Skeletal muscle tissue (tissue), 4 donors: ENCODE results near the gene WHRN. TPM values are rescaled to one million over a fixed set of nuclear protein-coding genes. Genes with fewer than 3 reads are reported as not detected.

Experiments
- H3K27ac ChIP-seq: one replicate; pipeline ENCODE4 v1.7.0; 2013; ENCODE audit warnings: mild to moderate bottlenecking, low read depth, low read length, inconsistent platforms
- H3K27me3 ChIP-seq, 3 donors: one replicate each; pipeline ENCODE4 v1.7.0; 2013; ENCODE audit warnings: low read length in 3 of 3; ENCODE audit not compliant: control insufficient read depth in 3 of 3, insufficient read depth in 3 of 3
- H3K36me3 ChIP-seq, 3 donors: one replicate each; pipeline ENCODE4 v1.7.0; 2013; ENCODE audit warnings: low read length in 3 of 3; ENCODE audit not compliant: control insufficient read depth in 3 of 3, insufficient read depth in 3 of 3
- H3K4me1 ChIP-seq, 3 donors: one replicate each; pipeline ENCODE4 v1.7.0; 2013; ENCODE audit warnings: low read length in 3 of 3, mild to moderate bottlenecking in 3 of 3; ENCODE audit not compliant: control insufficient read depth in 3 of 3, insufficient read depth in 3 of 3
- H3K4me3 ChIP-seq, 3 donors: one replicate each; pipeline ENCODE4 v1.7.0; 2013; ENCODE audit warnings: low read length in 3 of 3
- H3K9ac ChIP-seq, 3 donors: one replicate each; pipeline ENCODE4 v1.7.0; 2013; ENCODE audit warnings: low read length in 3 of 3, mild to moderate bottlenecking in 3 of 3, moderate library complexity in 2 of 3, low read depth in 1 of 3
- H3K9me3 ChIP-seq, 3 donors: one replicate each; pipeline ENCODE4 v1.7.0; 2013; ENCODE audit warnings: low read length in 3 of 3; ENCODE audit not compliant: control insufficient read depth in 3 of 3
- total RNA-seq: library from RNA; depleted of rRNA; stranded (reverse); fragments of >200 nt; gene quantifications from one replicate; pipeline ENCODE4 v1.2.3, GENCODE V29; 2014
- donor health status: Osteomylitis.

WHRN gene
- total RNA-seq, 1 donor from 2014 or later = 0.52 TPM

- Histone ChIP-seq H3K27me3 (no peaks in the 10 kb centered on the region), H3K9ac (no peak overlapping the region), H3K4me3 (no peak overlapping the region), H3K9me3 (no peaks in the 10 kb centered on the region), H3K36me3 (no peaks in the 10 kb centered on the region), H3K27ac (peak overlapping the region; percentile 19), H3K4me1 (peaks cover 0 to 8% (median 6%) of the 10 kb centered on the region in 3 donors)
Observed at GRCh38 chr9:114413861-114414301, 91.4 kb downstream of the WHRN start.

GRCh38 chr9:114412048-114412683, 93.1 kb downstream of the WHRN start:
- H3K9ac ChIP-seq = no peak overlapping the region
- no peak overlapping the region for H3K27ac ChIP-seq
- no peaks in the 10 kb centered on the region for H3K9me3 ChIP-seq
- H3K4me1 ChIP-seq = peaks cover 0 to 8% (median 6%) of the 10 kb centered on the region in 3 donors
- no peaks in the 10 kb centered on the region for H3K27me3 ChIP-seq
- H3K4me3 ChIP-seq = no peak overlapping the region
- no peaks in the 10 kb centered on the region for H3K36me3 ChIP-seq

- no peak overlapping the region for H3K27ac ChIP-seq
- H3K27me3 ChIP-seq = no peaks in the 10 kb centered on the region
- no peaks in the 10 kb centered on the region for H3K36me3 ChIP-seq
- peaks cover 0 to 8% (median 6%) of the 10 kb centered on the region in 3 donors for H3K4me1 ChIP-seq
- H3K4me3 ChIP-seq = no peak overlapping the region
- no peak overlapping the region for H3K9ac ChIP-seq
- no peaks in the 10 kb centered on the region for H3K9me3 ChIP-seq
Observed at GRCh38 chr9:114411452-114411851, 93.8 kb downstream of the WHRN start.

GRCh38 chr9:114410910-114411309, 94.4 kb downstream of the WHRN start:
- H3K4me1 ChIP-seq = peaks cover 0 to 8% (median 6%) of the 10 kb centered on the region in 3 donors
- H3K9me3 ChIP-seq = no peaks in the 10 kb centered on the region
- no peaks in the 10 kb centered on the region for H3K36me3 ChIP-seq
- H3K27ac ChIP-seq = no peak overlapping the region
- no peak overlapping the region for H3K4me3 ChIP-seq
- no peaks in the 10 kb centered on the region for H3K27me3 ChIP-seq
- H3K9ac ChIP-seq = no peak overlapping the region

GRCh38 chr9:114409842-114410241, 95.4 kb downstream of the WHRN start:
- Histone ChIP-seq H3K9me3 (no peaks in the 10 kb centered on the region), H3K36me3 (no peaks in the 10 kb centered on the region), H3K4me1 (peaks cover 0 to 8% (median 6%) of the 10 kb centered on the region in 3 donors), H3K27me3 (no peaks in the 10 kb centered on the region), H3K9ac (no peak overlapping the region), H3K27ac (no peak overlapping the region), H3K4me3 (no peak overlapping the region)

- H3K9me3 ChIP-seq = no peaks in the 10 kb centered on the region
- no peaks in the 10 kb centered on the region for H3K36me3 ChIP-seq
- H3K27me3 ChIP-seq = no peaks in the 10 kb centered on the region
- H3K4me1 ChIP-seq = peaks cover 0 to 6% (median 2%) of the 10 kb centered on the region in 3 donors
- H3K27ac ChIP-seq = no peak overlapping the region
- H3K4me3 ChIP-seq = no peak overlapping the region
- no peak overlapping the region for H3K9ac ChIP-seq
Observed at GRCh38 chr9:114409103-114409780, 96.0 kb downstream of the WHRN start.

- no peak overlapping the region for H3K9ac ChIP-seq
- H3K4me1 ChIP-seq = peaks cover 0 to 2% (median under 1%) of the 10 kb centered on the region in 3 donors
- no peak overlapping the region for H3K27ac ChIP-seq
- H3K36me3 ChIP-seq = no peaks in the 10 kb centered on the region
- no peak overlapping the region for H3K4me3 ChIP-seq
- H3K27me3 ChIP-seq = no peaks in the 10 kb centered on the region
- no peaks in the 10 kb centered on the region for H3K9me3 ChIP-seq
Observed at GRCh38 chr9:114408645-114409044, 96.6 kb downstream of the WHRN start.

- Histone ChIP-seq H3K4me3 (no peak overlapping the region), H3K9me3 (no peaks in the 10 kb centered on the region), H3K4me1 (no peaks in the 10 kb centered on the region), H3K9ac (no peak overlapping the region), H3K27me3 (no peaks in the 10 kb centered on the region), H3K36me3 (no peaks in the 10 kb centered on the region), H3K27ac (no peak overlapping the region)
Observed at GRCh38 chr9:114407889-114408288, 97.4 kb downstream of the WHRN start.

GRCh38 chr9:114406441-114406840, 98.8 kb downstream of the WHRN start:
- Histone ChIP-seq H3K4me1 (no peaks in the 10 kb centered on the region), H3K9me3 (no peaks in the 10 kb centered on the region), H3K27ac (no peak overlapping the region), H3K9ac (no peak overlapping the region), H3K36me3 (no peaks in the 10 kb centered on the region), H3K27me3 (peaks cover 0 to 3% (median 0%) of the 10 kb centered on the region in 3 donors), H3K4me3 (no peak overlapping the region)

- Histone ChIP-seq H3K27me3 (peaks cover 0 to 3% (median 0%) of the 10 kb centered on the region in 3 donors), H3K4me3 (no peak overlapping the region), H3K9ac (no peak overlapping the region), H3K36me3 (no peaks in the 10 kb centered on the region), H3K9me3 (no peaks in the 10 kb centered on the region), H3K4me1 (no peaks in the 10 kb centered on the region), H3K27ac (no peak overlapping the region)
Observed at GRCh38 chr9:114405294-114406034, 99.8 kb downstream of the WHRN start.
